H1 (cell line): ENCODE measurements around the gene RIN3. TPM values are rescaled to one million over a fixed set of nuclear protein-coding genes. Genes with fewer than 3 reads are reported as not detected.

Experiments
- CTCF ChIA-PET: fragments of 300-600 bp; sonication (Branson Sonifier 250); formaldehyde crosslinking; loops from one replicate; lab custom pipeline; 2021; ENCODE audit not compliant: partially characterized antibody; lab: Charles Lee
- POLR2A ChIA-PET: fragments of 300-600 bp; sonication (Branson Sonifier 250); formaldehyde crosslinking; loops from one replicate; lab custom pipeline; 2021; ENCODE audit warnings: inconsistent platforms; ENCODE audit not compliant: partially characterized antibody; lab: Charles Lee
- DNase-seq, 2 experiments: peaks; one replicate each; pipeline versions ENCODE4 v3.0.0 to v3.0.0-alpha.2; 2010 to 2022; ENCODE audit warnings: low spot score in 2 of 2, low read depth in 1 of 2, mixed read lengths in 1 of 2
- FAIRE-seq: peaks from 2 replicates; lab custom pipeline; 2011; peaks lifted over from hg19 to GRCh38; lab: Jason Lieb, UNC
- H2AFZ ChIP-seq: 2 replicates; pipeline ENCODE4 v1.8.1; 2012; ENCODE audit warnings: low read length, inconsistent platforms
- H2AK5ac ChIP-seq: 2 replicates; pipeline ENCODE4 v1.6.1; 2013; ENCODE audit warnings: low read depth, low read length
- H2BK120ac ChIP-seq: replicated peaks from 2 replicates; pipeline ENCODE3; 2013; ENCODE audit warnings: low read depth, low read length, inconsistent platforms
- H2BK12ac ChIP-seq: 2 replicates; pipeline ENCODE4 v1.6.1; 2013; ENCODE audit warnings: low read depth, low read length
- H2BK15ac ChIP-seq: 2 replicates; pipeline ENCODE4 v1.6.1; 2013; ENCODE audit warnings: low read length
- H2BK20ac ChIP-seq: 2 replicates; pipeline ENCODE4 v1.6.1; 2013; ENCODE audit warnings: low read length
- H2BK5ac ChIP-seq: 2 replicates; pipeline ENCODE4 v1.6.1; 2013; ENCODE audit warnings: low read depth, low read length
- H3K14ac ChIP-seq: 2 replicates; pipeline ENCODE4 v1.6.1; 2013; ENCODE audit warnings: inconsistent platforms; ENCODE audit not compliant: insufficient read length
- H3K18ac ChIP-seq: 2 replicates; pipeline ENCODE4 v1.6.1; 2013; ENCODE audit warnings: low read length; ENCODE audit errors: extremely low read depth
- H3K23ac ChIP-seq: 2 replicates; pipeline ENCODE4 v1.6.1; 2013; ENCODE audit warnings: inconsistent platforms; ENCODE audit not compliant: insufficient read length
- H3K23me2 ChIP-seq: 2 replicates; pipeline ENCODE4 v1.6.1; 2013; ENCODE audit warnings: low read depth, low read length
- H3K27ac ChIP-seq: 2 replicates; pipeline ENCODE4 v1.6.1; 2011; ENCODE audit warnings: low read depth, low read length, inconsistent platforms
- H3K27me3 ChIP-seq, 4 experiments: replicated peaks in 1 of 4; 1 replicate in 1 of 4; 2 replicates in 3 of 4; pipeline versions ENCODE4 v1.6.1 to v1.8.1; 2011 to 2013; ENCODE audit warnings: low read length in 3 of 4, mild to moderate bottlenecking in 3 of 4, inconsistent platforms in 2 of 4, mixed read lengths in 2 of 4, moderate library complexity in 1 of 4; ENCODE audit not compliant: control insufficient read depth in 3 of 4, insufficient read depth in 3 of 4; ENCODE audit errors: extremely low read depth in 1 of 4
- H3K36me3 ChIP-seq, 4 experiments: 2 replicates each; pipeline versions ENCODE4 v1.6.1 to v1.8.1; 2011 to 2013; ENCODE audit warnings: mild to moderate bottlenecking in 4 of 4, low read length in 3 of 4, moderate library complexity in 2 of 4, control low read depth in 1 of 4, inconsistent platforms in 1 of 4; ENCODE audit not compliant: insufficient read depth in 4 of 4, control insufficient read depth in 2 of 4
- H3K4ac ChIP-seq: replicated peaks from 2 replicates; pipeline ENCODE3; 2013; ENCODE audit warnings: low read length, low read depth, mixed read lengths, inconsistent platforms; ENCODE audit not compliant: insufficient read length
- H3K4me1 ChIP-seq, 4 experiments: replicated peaks in 1 of 4; 1 replicate in 1 of 4; 2 replicates in 3 of 4; pipeline versions ENCODE4 v1.6.1 to v1.8.1; 2011 to 2013; ENCODE audit warnings: low read length in 3 of 4, inconsistent platforms in 2 of 4, mixed read lengths in 1 of 4; ENCODE audit not compliant: insufficient read depth in 4 of 4, control insufficient read depth in 3 of 4
- H3K4me2 ChIP-seq, 2 experiments: 2 replicates each; pipeline versions ENCODE4 v1.6.1 to v1.8.1; 2011 to 2013; ENCODE audit warnings: low read depth in 2 of 2, low read length in 2 of 2, control low read depth in 1 of 2, inconsistent platforms in 1 of 2, mild to moderate bottlenecking in 1 of 2; ENCODE audit not compliant: insufficient read depth in 1 of 2
- H3K4me3 ChIP-seq, 4 experiments: fragments of 200-600, 300-600 bp in 1 of 4; sonication (generic), shearing (Covaris generic), sonication (Bioruptor Twin) in 1 of 4; 2 replicates each; pipeline versions ENCODE4 v1.5.1 to v1.8.1; 2011 to 2016; ENCODE audit warnings: low read length in 4 of 4, low read depth in 3 of 4, control low read depth in 2 of 4, inconsistent platforms in 2 of 4, mild to moderate bottlenecking in 2 of 4, mixed read lengths in 1 of 4, moderate library complexity in 1 of 4; ENCODE audit not compliant: insufficient read depth in 2 of 4; ENCODE audit errors: extremely low read depth in 1 of 4
- H3K56ac ChIP-seq: replicated peaks from 2 replicates; pipeline ENCODE3; 2013; ENCODE audit warnings: low read depth, mild to moderate bottlenecking, mixed read lengths, low read length, inconsistent platforms; ENCODE audit not compliant: insufficient read length
- H3K79me1 ChIP-seq: 2 replicates; pipeline ENCODE4 v1.6.1; 2013; ENCODE audit warnings: low read depth, low read length, control low read depth
- H3K79me2 ChIP-seq, 2 experiments: 2 replicates each; pipeline versions ENCODE4 v1.6.1 to v1.8.1; 2012 to 2013; ENCODE audit warnings: low read length in 2 of 2, mild to moderate bottlenecking in 2 of 2, inconsistent platforms in 1 of 2; ENCODE audit not compliant: insufficient read depth in 2 of 2, control insufficient read depth in 1 of 2
- H3K9ac ChIP-seq, 4 experiments: replicated peaks in 1 of 4; 1 replicate in 1 of 4; 2 replicates in 3 of 4; pipeline versions ENCODE4 v1.6.1 to v1.8.1; 2011 to 2013; ENCODE audit warnings: low read depth in 3 of 4, low read length in 3 of 4, control low read depth in 2 of 4, mild to moderate bottlenecking in 2 of 4, moderate library complexity in 2 of 4, inconsistent platforms in 1 of 4; ENCODE audit errors: extremely low read depth in 1 of 4
- H3K9me3 ChIP-seq, 2 experiments: 2 replicates each; pipeline versions ENCODE4 v1.6.1 to v1.8.1; 2012 to 2013; ENCODE audit warnings: mild to moderate bottlenecking in 2 of 2, moderate library complexity in 2 of 2, control low read depth in 1 of 2, inconsistent platforms in 1 of 2, low read depth in 1 of 2, low read length in 1 of 2, mixed read lengths in 1 of 2; ENCODE audit not compliant: insufficient read depth in 2 of 2
- H4K20me1 ChIP-seq, 2 experiments: replicated peaks in 1 of 2; 2 replicates each; pipeline versions ENCODE3 to v1.8.1; 2011 to 2013; ENCODE audit warnings: inconsistent platforms in 2 of 2, low read length in 2 of 2, mild to moderate bottlenecking in 1 of 2; ENCODE audit not compliant: insufficient read depth in 2 of 2, control insufficient read depth in 1 of 2
- H4K5ac ChIP-seq: 2 replicates; pipeline ENCODE4 v1.6.1; 2013; ENCODE audit warnings: low read length, low read depth, mixed read lengths, inconsistent platforms; ENCODE audit not compliant: insufficient read length
- H4K8ac ChIP-seq: 2 replicates; pipeline ENCODE4 v1.8.0; 2013; ENCODE audit warnings: mild to moderate bottlenecking, moderate library complexity, low read length, inconsistent platforms; ENCODE audit not compliant: insufficient read depth; ENCODE audit errors: extremely low read depth
- H4K91ac ChIP-seq: replicated peaks from 2 replicates; pipeline ENCODE3; 2013; ENCODE audit warnings: low read length, mixed read lengths, inconsistent platforms; ENCODE audit not compliant: insufficient read length
- CHD1 ChIP-seq: IDR thresholded peaks from 2 replicates; pipeline ENCODE4 v1.6.1; 2012; ENCODE audit warnings: low read depth, low read length, improper control_type of control experiment
- JUN ChIP-seq: IDR thresholded peaks from 2 replicates; pipeline ENCODE4 v1.6.1; 2011; ENCODE audit warnings: low read depth, mild to moderate bottlenecking, improper control_type of control experiment, low read length
- KDM4A ChIP-seq: IDR thresholded peaks from one replicate; pipeline ENCODE4 v1.7.1; 2012; ENCODE audit warnings: low read depth, mild to moderate bottlenecking, moderate library complexity, low read length, inconsistent platforms; ENCODE audit not compliant: severe bottlenecking
- NANOG ChIP-seq: IDR thresholded peaks from 2 replicates; pipeline ENCODE4 v1.6.1; 2011; ENCODE audit warnings: low read length, low read depth, mild to moderate bottlenecking, inconsistent platforms; ENCODE audit not compliant: insufficient read depth, poor library complexity, severe bottlenecking
- POU5F1 ChIP-seq: IDR thresholded peaks from 2 replicates; pipeline ENCODE4 v1.6.1; 2011; ENCODE audit warnings: low read depth, mild to moderate bottlenecking, low read length, moderate library complexity
- RAD21 ChIP-seq, 2 experiments: IDR thresholded peaks in 1 of 2; conservative IDR thresholded peaks in 1 of 2; 2 replicates each; pipeline ENCODE4 v1.6.1; 2011; ENCODE audit warnings: low read depth in 2 of 2, low read length in 2 of 2, improper control_type of control experiment in 1 of 2, inconsistent platforms in 1 of 2, mild to moderate bottlenecking in 1 of 2, moderate library complexity in 1 of 2
- SIRT6 ChIP-seq: IDR thresholded peaks from one replicate; pipeline ENCODE4 v1.7.1; 2012; ENCODE audit warnings: low read length, inconsistent platforms
- SRF ChIP-seq: IDR thresholded peaks from 2 replicates; pipeline ENCODE4 v1.6.1; 2011; ENCODE audit warnings: mild to moderate bottlenecking, low read depth, low read length, moderate library complexity
- TAF7 ChIP-seq: optimal IDR thresholded peaks from 2 replicates; pipeline ENCODE3; 2011; ENCODE audit warnings: low read depth, mild to moderate bottlenecking, inconsistent platforms, low read length, moderate library complexity, borderline replicate concordance
- TCF12 ChIP-seq: IDR thresholded peaks from 2 replicates; pipeline ENCODE4 v1.6.1; 2011; ENCODE audit warnings: low read depth, mild to moderate bottlenecking, low read length
- WGBS, 2 experiments: shearing (Covaris generic) in 1 of 2; methylation state at CpG; one replicate each; pipeline versions ENCODE4 v1.1.6 to v1.1.7; 2013 to 2015; ENCODE audit warnings: low lambda C conversion rate in 2 of 2, mixed read lengths in 2 of 2, inconsistent platforms in 1 of 2, low coverage in 1 of 2, missing lambda C conversion rate in 1 of 2; ENCODE audit not compliant: insufficient replicate concordance in 2 of 2, insufficient coverage in 1 of 2, insufficient read length in 1 of 2; ENCODE audit errors: extremely low coverage in 1 of 2, missing lambda C conversion rate in 1 of 2; 5-methylcytosine and 5-hydroxymethylcytosine counted together
- polyA plus RNA-seq, 7 experiments: library from polyadenylated mRNA; depleted of rRNA in 3 of 7; stranded (reverse) in 5 of 7; unstranded in 2 of 7; fragments of >200 nt in 5 of 7; fragments of 200-250 nt in 2 of 7; gene quantifications; 1 replicate in 5 of 7; 2 replicates in 1 of 7; 4 replicates in 1 of 7; pipeline versions ENCODE4 v1.2.1 to v1.2.3, GENCODE V29; 2011 to 2013; ENCODE audit warnings: missing spikeins in 2 of 7, mixed read lengths in 2 of 7
- total RNA-seq: library from RNA; stranded (reverse); fragmentation: NEBNext Ultra II Directional; extraction: Animal tissue kit (Norgen Biotek cat#: 25700); gene quantifications from 2 replicates; pipeline ENCODE4 v1.2.1, GENCODE V29; 2021
- TF ChIP-seq, protein P1 (sequence below): IDR thresholded peaks from 2 replicates; pipeline ENCODE4 v1.6.1; 2012; ENCODE audit warnings: inconsistent platforms
- TF ChIP-seq, protein P2 (sequence below): IDR thresholded peaks from 2 replicates; pipeline ENCODE4 v1.6.1; 2012; ENCODE audit warnings: low read length, inconsistent platforms

Gene RIN3
- total and polyA plus RNA-seq, 2 of the 8 experiments (the other 6 are each of a cell fraction or from before 2014, with no cell fraction given) = 0.59 to 1.5 TPM

DNA sequence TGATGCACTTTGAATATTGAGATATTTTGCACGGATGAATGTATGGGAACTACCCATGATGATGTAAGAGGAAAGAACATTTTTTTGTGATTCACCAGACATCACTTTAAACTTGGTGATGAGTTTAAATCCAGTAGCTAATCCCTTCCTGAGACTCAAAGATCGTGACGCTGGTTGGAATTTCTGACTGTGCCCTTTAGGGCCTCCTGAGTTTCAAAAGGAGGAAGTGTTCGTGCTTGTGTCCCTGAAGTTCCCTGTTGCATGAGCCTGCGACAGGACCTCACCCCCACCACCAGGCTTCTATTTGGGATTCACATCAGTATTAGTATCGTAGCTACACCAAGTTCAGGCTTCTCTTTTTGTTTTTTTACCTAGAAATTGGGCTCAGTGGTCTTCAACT is 18.6 kb upstream of the RIN3 start:
- Histone ChIP-seq H3K79me1 (no peaks in the 10 kb centered on the region), H3K4me2 (no peak overlapping the region), H3K79me2 (no peaks in the 10 kb centered on the region), H3K36me3 (no peaks in the 10 kb centered on the region), H4K20me1 (no peaks in the 10 kb centered on the region), H3K9ac (no peak overlapping the region), H4K5ac (no peak overlapping the region), H3K23me2 (no peaks in the 10 kb centered on the region), H3K18ac (no peak overlapping the region), H3K27ac (no peak overlapping the region), H2BK20ac (no peak overlapping the region), H3K27me3 (peaks cover 0 to 2% (median 0%) of the 10 kb centered on the region in 4 experiments; a peak in 2 of 7 replicates), H2BK12ac (no peak overlapping the region), H2AFZ (no peak overlapping the region), H3K56ac (no peak overlapping the region), H2BK5ac (no peak overlapping the region), H3K4ac (no peak overlapping the region), H4K91ac (no peak overlapping the region), H3K4me3 (no peak overlapping the region), H2AK5ac (no peak overlapping the region), H2BK120ac (no peak overlapping the region), H3K9me3 (no peaks in the 10 kb centered on the region), H3K23ac (no peak overlapping the region), H2BK15ac (no peak overlapping the region), H3K14ac (no peak overlapping the region), H3K4me1 (peaks cover 0 to 7% (median 2%) of the 10 kb centered on the region in 4 experiments; a peak in 5 of 7 replicates), H4K8ac (no peak overlapping the region)
- no peak for DNase-seq
- TF ChIP-seq JUN (no peak), CHD1 (no peak), TAF7 (no peak), SIRT6 (no peak), SRF (no peak), KDM4A (no peak), POU5F1 (no peak), NANOG (no peak), TCF12 (no peak), RAD21 (IDR thresholded peaks at IDR 0.05 in 1 of 2, conservative IDR thresholded peaks at IDR 0.05 in 1 of 2; ENCODE audit: low read depth in 2 of 2, low read length in 2 of 2) (no peak)
- TF ChIP-seq, protein P1, sequence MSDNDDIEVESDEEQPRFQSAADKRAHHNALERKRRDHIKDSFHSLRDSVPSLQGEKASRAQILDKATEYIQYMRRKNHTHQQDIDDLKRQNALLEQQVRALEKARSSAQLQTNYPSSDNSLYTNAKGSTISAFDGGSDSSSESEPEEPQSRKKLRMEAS = no peak
- TF ChIP-seq, protein P2, sequence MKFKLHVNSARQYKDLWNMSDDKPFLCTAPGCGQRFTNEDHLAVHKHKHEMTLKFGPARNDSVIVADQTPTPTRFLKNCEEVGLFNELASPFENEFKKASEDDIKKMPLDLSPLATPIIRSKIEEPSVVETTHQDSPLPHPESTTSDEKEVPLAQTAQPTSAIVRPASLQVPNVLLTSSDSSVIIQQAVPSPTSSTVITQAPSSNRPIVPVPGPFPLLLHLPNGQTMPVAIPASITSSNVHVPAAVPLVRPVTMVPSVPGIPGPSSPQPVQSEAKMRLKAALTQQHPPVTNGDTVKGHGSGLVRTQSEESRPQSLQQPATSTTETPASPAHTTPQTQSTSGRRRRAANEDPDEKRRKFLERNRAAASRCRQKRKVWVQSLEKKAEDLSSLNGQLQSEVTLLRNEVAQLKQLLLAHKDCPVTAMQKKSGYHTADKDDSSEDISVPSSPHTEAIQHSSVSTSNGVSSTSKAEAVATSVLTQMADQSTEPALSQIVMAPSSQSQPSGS = no peak
- 73% methylated on average over 6 of the region's 6 CpGs; no CpG with 5 or more reads in 1 of the 2 experiments for WGBS, 2 experiments
- no peak for FAIRE-seq
- ChIA-PET CTCF (interaction anchor here (1.2 to 2.0 kb wide), 2 partner anchors 12 to 44 kb away, joined by 3 to 8 read pairs; no protein-coding TSS in a partner anchor), POLR2A (no interaction called here)
